Measurements from ENCODE around the gene DMBT1.

DMBT1 gene

DNA sequence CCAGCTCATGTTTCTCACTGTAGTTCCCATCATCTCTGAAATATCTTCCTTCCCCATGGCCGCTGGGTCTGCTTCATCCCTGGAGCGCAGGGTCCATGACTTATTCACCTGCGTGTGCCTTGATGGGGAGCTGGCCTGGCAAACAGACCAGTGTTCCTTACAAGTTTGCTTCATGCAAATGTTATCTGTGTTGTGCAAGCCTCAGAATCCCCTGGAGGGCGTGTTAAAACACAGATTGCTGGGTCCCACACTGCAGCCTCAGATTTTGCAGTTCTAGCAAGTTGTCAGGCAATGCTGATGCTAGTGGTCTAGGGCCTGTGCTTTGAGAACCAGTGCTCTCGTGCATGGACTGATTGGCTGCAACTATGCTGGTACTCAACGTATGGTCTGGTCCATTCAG, 7.2 kb upstream of the DMBT1 start:
- no peak overlapping the region for H3K27ac ChIP-seq
- no peak for TF ChIP-seq ZFX (IDR thresholded peaks at IDR 0.05)
- TF ChIP-seq, protein P1, sequence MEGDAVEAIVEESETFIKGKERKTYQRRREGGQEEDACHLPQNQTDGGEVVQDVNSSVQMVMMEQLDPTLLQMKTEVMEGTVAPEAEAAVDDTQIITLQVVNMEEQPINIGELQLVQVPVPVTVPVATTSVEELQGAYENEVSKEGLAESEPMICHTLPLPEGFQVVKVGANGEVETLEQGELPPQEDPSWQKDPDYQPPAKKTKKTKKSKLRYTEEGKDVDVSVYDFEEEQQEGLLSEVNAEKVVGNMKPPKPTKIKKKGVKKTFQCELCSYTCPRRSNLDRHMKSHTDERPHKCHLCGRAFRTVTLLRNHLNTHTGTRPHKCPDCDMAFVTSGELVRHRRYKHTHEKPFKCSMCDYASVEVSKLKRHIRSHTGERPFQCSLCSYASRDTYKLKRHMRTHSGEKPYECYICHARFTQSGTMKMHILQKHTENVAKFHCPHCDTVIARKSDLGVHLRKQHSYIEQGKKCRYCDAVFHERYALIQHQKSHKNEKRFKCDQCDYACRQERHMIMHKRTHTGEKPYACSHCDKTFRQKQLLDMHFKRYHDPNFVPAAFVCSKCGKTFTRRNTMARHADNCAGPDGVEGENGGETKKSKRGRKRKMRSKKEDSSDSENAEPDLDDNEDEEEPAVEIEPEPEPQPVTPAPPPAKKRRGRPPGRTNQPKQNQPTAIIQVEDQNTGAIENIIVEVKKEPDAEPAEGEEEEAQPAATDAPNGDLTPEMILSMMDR (conservative IDR thresholded peaks at IDR 0.05) = no peak

DNA sequence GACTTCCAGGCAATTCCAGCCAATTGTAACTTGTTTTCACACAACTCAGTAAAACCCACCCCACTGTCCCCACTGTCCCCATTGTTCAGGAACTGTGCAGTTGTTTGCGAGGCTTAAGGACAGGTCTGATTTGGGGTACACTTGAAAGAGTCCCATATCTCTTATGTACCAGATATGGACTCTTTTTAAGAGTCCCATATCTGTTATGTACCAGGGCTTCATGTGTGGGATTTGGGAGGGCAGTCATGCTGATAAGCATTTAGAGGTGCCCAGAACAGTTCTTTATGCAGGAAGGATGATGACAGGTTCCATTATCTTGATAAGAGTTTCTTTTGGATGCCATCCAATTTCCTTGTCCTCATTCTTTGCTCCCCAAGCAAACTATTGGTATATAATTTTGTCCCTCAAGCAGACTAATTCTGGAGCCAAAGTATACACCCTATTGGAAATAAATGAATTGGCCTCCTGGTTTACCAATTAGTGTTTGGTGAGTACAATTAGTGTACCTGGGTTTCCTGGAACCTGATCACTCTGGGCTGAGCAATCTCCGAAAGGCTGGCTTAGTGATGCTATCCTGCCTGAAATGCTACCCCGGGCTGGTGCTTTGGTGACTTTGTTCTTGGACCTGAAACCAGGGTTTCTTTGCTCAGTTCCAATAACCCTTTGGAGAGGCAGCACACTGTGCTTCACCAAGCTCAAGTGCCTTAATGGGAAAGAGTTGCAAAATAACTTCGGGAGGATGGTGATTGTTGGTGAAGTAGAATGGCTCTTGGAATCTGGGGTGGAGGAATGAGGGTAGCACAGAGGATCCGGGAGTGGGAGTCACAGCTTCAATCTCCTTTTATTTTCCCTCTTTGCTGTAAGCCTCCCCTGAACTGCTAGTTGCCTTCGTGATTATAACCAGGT, 6.2 kb upstream of the DMBT1 start:
- TF ChIP-seq ZFX (IDR thresholded peaks at IDR 0.05) = no peak
- TF ChIP-seq, protein P1 (conservative IDR thresholded peaks at IDR 0.05) = no peak
- H3K27ac ChIP-seq = no peak overlapping the region

DNA sequence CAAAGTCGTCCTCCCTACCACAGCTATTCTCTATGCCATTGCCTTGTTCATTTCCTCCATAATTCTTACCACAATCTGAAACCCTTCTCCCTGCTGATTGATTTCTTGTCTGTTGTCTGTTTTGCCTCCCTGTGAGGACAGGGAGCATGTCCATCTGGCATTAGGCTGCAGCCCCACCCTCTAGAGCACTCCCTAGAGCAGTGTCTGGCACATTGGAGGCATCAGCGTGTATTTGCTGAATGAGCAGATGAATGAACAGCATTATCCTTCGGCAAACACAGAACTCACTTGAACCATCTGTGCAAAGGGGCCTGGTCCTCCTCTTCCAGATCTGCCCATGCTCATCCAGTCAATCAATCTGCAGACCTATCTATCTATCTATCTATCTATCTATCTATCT, 5.1 kb upstream of the DMBT1 start:
- no peak overlapping the region for H3K27ac ChIP-seq
- TF ChIP-seq ZFX (IDR thresholded peaks at IDR 0.05) = no peak
- TF ChIP-seq, protein P1 (conservative IDR thresholded peaks at IDR 0.05) = no peak

DNA sequence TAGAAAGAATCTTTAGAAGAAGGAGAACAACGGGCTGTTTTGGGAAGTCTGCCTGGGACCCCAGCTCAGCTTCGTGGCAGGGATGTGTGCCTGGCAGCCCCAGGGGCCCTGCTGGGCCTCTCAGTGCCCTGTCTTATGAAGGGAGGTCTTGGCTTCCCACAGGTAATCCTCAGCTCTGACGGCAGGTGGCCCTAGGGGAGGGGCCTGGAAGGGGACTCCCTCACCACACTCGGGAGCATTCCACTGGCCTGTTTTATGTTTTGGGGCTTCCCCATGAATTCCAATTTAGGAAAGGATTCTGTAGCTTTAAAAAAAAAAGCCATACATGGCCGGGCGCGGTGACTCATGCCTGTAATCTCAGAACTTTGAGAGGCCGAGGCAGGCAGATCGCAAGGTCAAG, 3.0 kb upstream of the DMBT1 start:
- TF ChIP-seq ZFX (IDR thresholded peaks at IDR 0.05) = no peak
- TF ChIP-seq, protein P1 (conservative IDR thresholded peaks at IDR 0.05) = no peak
- no peak overlapping the region for H3K27ac ChIP-seq

DNA sequence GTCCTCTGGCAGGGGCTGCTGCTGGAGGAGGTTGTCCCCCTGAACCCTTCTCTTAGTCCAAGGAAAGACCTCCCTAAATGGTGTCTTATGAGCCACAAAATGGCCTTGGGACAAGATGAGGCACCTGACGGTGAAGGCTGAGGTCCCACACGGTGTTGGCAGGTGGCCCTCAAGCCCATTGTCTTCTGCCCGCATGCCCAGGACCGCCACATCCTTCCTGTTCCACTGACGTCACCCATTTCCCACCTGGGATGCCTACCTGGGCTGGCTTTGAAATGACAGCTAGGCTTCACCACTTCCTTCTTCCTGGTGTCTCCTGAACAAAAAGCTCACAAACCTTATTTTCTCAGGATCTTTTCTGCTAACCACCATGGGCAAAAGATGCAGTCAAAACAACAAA, 2.1 kb upstream of the DMBT1 start:
- H3K27ac ChIP-seq = no peak overlapping the region
- TF ChIP-seq, protein P1 (conservative IDR thresholded peaks at IDR 0.05) = no peak
- TF ChIP-seq ZFX (IDR thresholded peaks at IDR 0.05) = no peak

DNA sequence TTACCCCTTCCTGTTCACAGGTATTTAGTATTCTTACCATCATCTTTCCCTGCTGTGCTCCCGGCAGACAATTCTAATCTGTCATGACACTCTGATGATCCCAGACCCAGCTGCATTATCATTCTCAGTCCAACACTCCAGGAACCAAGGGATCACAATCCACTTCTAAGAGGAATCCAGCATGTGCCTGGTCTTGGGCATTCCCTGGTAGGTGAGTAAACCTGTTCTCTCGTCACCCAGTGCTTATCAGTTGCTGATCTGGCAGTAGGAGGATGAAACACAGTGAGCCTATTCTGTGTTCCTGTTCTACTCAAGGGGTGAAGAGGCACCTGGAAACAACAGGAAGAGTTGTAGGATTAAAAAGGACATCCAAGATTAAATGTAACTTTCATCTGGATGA, 1.3 kb upstream of the DMBT1 start:
- TF ChIP-seq, protein P1 (conservative IDR thresholded peaks at IDR 0.05) = no peak
- TF ChIP-seq ZFX (IDR thresholded peaks at IDR 0.05) = no peak
- no peak overlapping the region; the same call in 1 of the 2 replicates for H3K27ac ChIP-seq

DNA sequence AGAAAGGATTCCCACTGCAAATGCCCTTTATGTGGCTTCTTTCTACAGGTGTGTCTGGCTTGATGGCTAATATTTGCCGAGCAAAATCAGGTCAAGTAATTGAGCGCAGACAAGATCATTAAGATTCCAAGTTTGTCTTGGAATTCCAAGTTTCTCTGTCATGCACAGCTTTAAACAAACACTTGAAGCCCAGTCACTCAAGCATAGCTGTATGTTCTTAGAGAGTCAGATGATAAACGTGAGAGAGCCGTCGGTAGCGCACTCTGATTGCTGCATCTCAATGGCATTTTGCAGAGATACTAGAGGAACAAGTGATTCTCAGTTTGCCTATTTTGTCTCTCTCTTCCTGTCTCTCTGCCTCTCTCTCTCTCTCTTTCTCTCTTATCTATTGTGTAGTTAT, 658 bp downstream of the DMBT1 start:
- no peak overlapping the region for H3K27ac ChIP-seq
- TF ChIP-seq ZFX (IDR thresholded peaks at IDR 0.05) = no peak
- TF ChIP-seq, protein P1 (conservative IDR thresholded peaks at IDR 0.05) = no peak
